A549 (cell line): Measurements from ENCODE around the gene KIAA1755.

ENCODE experiments used
- CBX8 ChIP-seq: fragments of 200-600 bp; sonication (generic); IDR thresholded peaks from 2 replicates; pipeline ENCODE4 v1.6.1; 2016
- CEBPB ChIP-seq, 2 experiments: fragments of >200 bp in 1 of 2; sonication (Bioruptor Twin) in 1 of 2; formaldehyde crosslinking in 1 of 2; IDR thresholded peaks; 2 replicates each; pipeline ENCODE4 v1.6.1; 2012 to 2016
- CTCF ChIP-seq: fragments of >200 bp; sonication (Bioruptor Twin); formaldehyde crosslinking; IDR thresholded peaks from 3 replicates; pipeline ENCODE4 v1.5.1; 2016
- FOSL2 ChIP-seq, 2 experiments: fragments of 450-650 bp in 1 of 2; fragments of >200 bp in 1 of 2; sonication (Bioruptor Twin) in 1 of 2; formaldehyde crosslinking; IDR thresholded peaks; 2 replicates each; pipeline versions ENCODE4 v1.5.0 to v1.6.1; 2016 to 2020; ENCODE audit warnings: mild to moderate bottlenecking in 1 of 2, moderate library complexity in 1 of 2
- KDM1A ChIP-seq: fragments of 200-600 bp; sonication (generic); IDR thresholded peaks from 2 replicates; pipeline ENCODE4 v1.6.1; 2016; ENCODE audit warnings: low read depth, mild to moderate bottlenecking
- MAZ ChIP-seq: fragments of 150-350 bp; IDR thresholded peaks from 2 replicates; pipeline ENCODE4 v1.6.1; 2014; ENCODE audit warnings: antibody characterized with exemption, low read depth, low read length, borderline replicate concordance
- POLR2A ChIP-seq: IDR thresholded peaks from 2 replicates; pipeline ENCODE4 v1.6.1; 2012; ENCODE audit warnings: mild to moderate bottlenecking, low read length
- RAD21 ChIP-seq, 2 experiments: fragments of >200 bp in 1 of 2; sonication (Bioruptor Twin) in 1 of 2; formaldehyde crosslinking in 1 of 2; IDR thresholded peaks in 1 of 2; conservative IDR thresholded peaks in 1 of 2; 2 replicates in 1 of 2; 3 replicates in 1 of 2; pipeline ENCODE4 v1.6.1; 2012 to 2018; ENCODE audit warnings: inconsistent platforms in 1 of 2
- RFX5 ChIP-seq: fragments of 450-650 bp; IDR thresholded peaks from 2 replicates; pipeline ENCODE4 v1.7.1; 2014; ENCODE audit warnings: antibody characterized with exemption, mild to moderate bottlenecking, moderate library complexity
- SMC3 ChIP-seq: fragments of >200 bp; sonication (Bioruptor Twin); formaldehyde crosslinking; IDR thresholded peaks from 3 replicates; pipeline ENCODE4 v1.6.1; 2018; ENCODE audit warnings: inconsistent platforms
- TP53 ChIP-seq: fragments of 250-450 bp; sonication (Bioruptor Pico); IDR thresholded peaks from 2 replicates; pipeline ENCODE4 v1.5.0; 2021; ENCODE audit warnings: mild to moderate bottlenecking, moderate library complexity
- TF ChIP-seq, protein P1 (sequence below): fragments of 150-350 bp; IDR thresholded peaks from 2 replicates; pipeline ENCODE4 v1.6.1; 2014; ENCODE audit warnings: low read depth, mild to moderate bottlenecking, low read length
- TF ChIP-seq, protein P2 (sequence below): fragments of 450-650 bp; IDR thresholded peaks from 2 replicates; pipeline ENCODE4 v1.6.1; 2014; ENCODE audit warnings: antibody characterized with exemption

DNA sequence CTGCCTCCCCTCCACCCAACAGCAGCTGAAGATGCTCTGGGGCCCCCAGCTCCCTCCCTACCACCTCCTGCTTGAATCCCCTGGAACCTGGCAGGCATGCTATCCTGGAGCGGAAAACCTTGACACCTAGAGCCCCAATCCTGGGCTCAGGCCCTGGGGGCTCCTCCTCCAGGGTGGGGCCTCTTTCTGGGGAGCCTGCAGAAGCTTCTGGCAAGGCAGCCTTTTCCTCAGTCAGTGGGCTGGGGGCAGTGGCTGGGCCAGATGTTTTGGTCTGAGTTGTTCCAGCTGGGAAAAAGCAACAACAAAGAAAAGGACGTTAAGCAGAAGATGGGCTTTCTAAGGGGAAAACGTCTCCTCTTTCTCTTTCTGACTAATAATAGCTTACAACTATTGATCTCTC, 21.1 kb downstream of the KIAA1755 start:
- TF ChIP-seq CTCF (no peak), SMC3 (no peak), MAZ (no peak), KDM1A (no peak), TP53 (CRISPR knock-in tag) (no peak), CBX8 (no peak), RFX5 (no peak), POLR2A (no peak), RAD21 (conservative IDR thresholded peaks at IDR 0.05 in 1 of 2, IDR thresholded peaks at IDR 0.05 in 1 of 2) (no peak), CEBPB (IDR thresholded peaks at IDR 0.05) (no peak), FOSL2 (IDR thresholded peaks at IDR 0.05) (no peak), FOSL2 (CRISPR knock-in tag; IDR thresholded peaks at IDR 0.05) (no peak)
- TF ChIP-seq, protein P1, sequence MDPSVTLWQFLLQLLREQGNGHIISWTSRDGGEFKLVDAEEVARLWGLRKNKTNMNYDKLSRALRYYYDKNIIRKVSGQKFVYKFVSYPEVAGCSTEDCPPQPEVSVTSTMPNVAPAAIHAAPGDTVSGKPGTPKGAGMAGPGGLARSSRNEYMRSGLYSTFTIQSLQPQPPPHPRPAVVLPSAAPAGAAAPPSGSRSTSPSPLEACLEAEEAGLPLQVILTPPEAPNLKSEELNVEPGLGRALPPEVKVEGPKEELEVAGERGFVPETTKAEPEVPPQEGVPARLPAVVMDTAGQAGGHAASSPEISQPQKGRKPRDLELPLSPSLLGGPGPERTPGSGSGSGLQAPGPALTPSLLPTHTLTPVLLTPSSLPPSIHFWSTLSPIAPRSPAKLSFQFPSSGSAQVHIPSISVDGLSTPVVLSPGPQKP: no peak
- TF ChIP-seq, protein P2, sequence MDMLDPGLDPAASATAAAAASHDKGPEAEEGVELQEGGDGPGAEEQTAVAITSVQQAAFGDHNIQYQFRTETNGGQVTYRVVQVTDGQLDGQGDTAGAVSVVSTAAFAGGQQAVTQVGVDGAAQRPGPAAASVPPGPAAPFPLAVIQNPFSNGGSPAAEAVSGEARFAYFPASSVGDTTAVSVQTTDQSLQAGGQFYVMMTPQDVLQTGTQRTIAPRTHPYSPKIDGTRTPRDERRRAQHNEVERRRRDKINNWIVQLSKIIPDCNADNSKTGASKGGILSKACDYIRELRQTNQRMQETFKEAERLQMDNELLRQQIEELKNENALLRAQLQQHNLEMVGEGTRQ: no peak
